Measurements from ENCODE around the gene PCSK5. TPM values are rescaled to one million over a fixed set of nuclear protein-coding genes. Genes with fewer than 3 reads are reported as not detected.
"Not testable (repeated sequence)": the region's sequence is repeated elsewhere in the genome, so short reads cannot be mapped to it uniquely, and the experiment has no call there.

PCSK5 gene
- total and polyA plus RNA-seq, 2 of the 8 experiments (the other 6 are each of a cell fraction or from before 2014, with no cell fraction given) = 5.5 to 10.7 TPM

GRCh38 chr9:76362332-76363031 is 472.0 kb downstream of the PCSK5 start:
- H3K27me3 ChIP-seq (replicated peaks in 1 of 4; ENCODE audit: control insufficient read depth in 3 of 4, extremely low read depth in 1 of 4, insufficient read depth in 3 of 4, low read length in 3 of 4); H3K9me3 ChIP-seq (ENCODE audit: insufficient read depth in 2 of 2, low read depth in 1 of 2, low read length in 1 of 2); H3K4me3 ChIP-seq (ENCODE audit: extremely low read depth in 1 of 4, insufficient read depth in 2 of 4, low read depth in 3 of 4, low read length in 4 of 4); H3K9ac ChIP-seq (replicated peaks in 1 of 4; ENCODE audit: extremely low read depth in 1 of 4, low read depth in 3 of 4, low read length in 3 of 4); H4K91ac ChIP-seq (replicated peaks; ENCODE audit: insufficient read length, low read length); H3K23me2 ChIP-seq (ENCODE audit: low read depth, low read length); H2BK5ac ChIP-seq (ENCODE audit: low read depth, low read length); H2BK15ac ChIP-seq (ENCODE audit: low read length); H3K4me1 ChIP-seq (replicated peaks in 1 of 4; ENCODE audit: control insufficient read depth in 3 of 4, insufficient read depth in 4 of 4, low read length in 3 of 4); H4K5ac ChIP-seq (ENCODE audit: insufficient read length, low read depth, low read length); H3K14ac ChIP-seq (ENCODE audit: insufficient read length); DNase-seq (ENCODE audit: low read depth in 1 of 2, low spot score in 2 of 2); POLR2A ChIA-PET (ENCODE audit: partially characterized antibody); FAIRE-seq; H3K18ac ChIP-seq (ENCODE audit: extremely low read depth, low read length); H2BK120ac ChIP-seq (replicated peaks; ENCODE audit: low read depth, low read length); H3K4ac ChIP-seq (replicated peaks; ENCODE audit: insufficient read length, low read depth, low read length); H3K56ac ChIP-seq (replicated peaks; ENCODE audit: insufficient read length, low read depth, low read length); H2BK20ac ChIP-seq (ENCODE audit: low read length); H3K79me1 ChIP-seq (ENCODE audit: low read depth, low read length); H3K4me2 ChIP-seq (ENCODE audit: insufficient read depth in 1 of 2, low read depth in 2 of 2, low read length in 2 of 2); H2AK5ac ChIP-seq (ENCODE audit: low read depth, low read length); H3K27ac ChIP-seq (ENCODE audit: low read depth, low read length); H2AFZ ChIP-seq (ENCODE audit: low read length); H4K20me1 ChIP-seq (replicated peaks in 1 of 2; ENCODE audit: control insufficient read depth in 1 of 2, insufficient read depth in 2 of 2, low read length in 2 of 2); H2BK12ac ChIP-seq (ENCODE audit: low read depth, low read length); H3K79me2 ChIP-seq (ENCODE audit: control insufficient read depth in 1 of 2, insufficient read depth in 2 of 2, low read length in 2 of 2); H3K36me3 ChIP-seq (ENCODE audit: control insufficient read depth in 2 of 4, insufficient read depth in 4 of 4, low read length in 3 of 4); H3K23ac ChIP-seq (ENCODE audit: insufficient read length); H4K8ac ChIP-seq (ENCODE audit: extremely low read depth, insufficient read depth, low read length): not testable (repeated sequence)
- 92% methylated on average over 16 of the region's 16 CpGs; no CpG with 5 or more reads in 1 of the 2 experiments for whole genome bisulfite sequencing, 2 experiments (ENCODE audit: extremely low coverage in 1 of 2, insufficient coverage in 1 of 2, insufficient read length in 1 of 2, insufficient replicate concordance in 2 of 2, low coverage in 1 of 2, low lambda C conversion rate in 2 of 2, missing lambda C conversion rate in 1 of 2)
- CTCF ChIA-PET (ENCODE audit: partially characterized antibody) = interaction anchor here (0.6 kb wide), 1 partner anchor 10 kb away, joined by 4 read pairs; no protein-coding TSS in a partner anchor
